HCT116 (cell line): ENCODE results near the gene SLC26A3. TPM values are rescaled to one million over a fixed set of nuclear protein-coding genes. Genes with fewer than 3 reads are reported as not detected.

Source experiments
- ATAC-seq: fragments of 200-7000 bp; cut with Tn5 transposase; 2 replicates; pipeline ENCODE4 v1.9.1; 2020; ENCODE audit warnings: mild to moderate bottlenecking, moderate library complexity
- BruUV-seq: library from RNA; stranded (reverse); fragments of 400-500 nt; replicated peaks from 2 replicates; lab custom pipeline; 2021; lab: Mats Ljungman, UMichigan
- CTCF ChIA-PET: fragments of 300-600 bp; sonication (Branson Sonifier 250); formaldehyde crosslinking; loops from one replicate; lab custom pipeline; 2021; ENCODE audit warnings: antibody characterized with exemption; lab: Charles Lee
- POLR2A ChIA-PET: fragments of 300-600, 350-600 bp; sonication (Branson Sonifier 250); formaldehyde crosslinking; loops from one replicate; lab custom pipeline; 2021; ENCODE audit warnings: antibody characterized with exemption; lab: Charles Lee
- RAD21 ChIA-PET, 2 experiments: fragments of 300-600 bp; sonication (Branson Sonifier 250); formaldehyde crosslinking; loops; one replicate each; lab custom pipeline; 2023; ENCODE audit warnings: low total read pairs in 2 of 2; ENCODE audit not compliant: uncharacterized antibody in 2 of 2, unreplicated experiment in 2 of 2, low non-redundant PET in 1 of 2; lab: Charles Lee
- DNase-seq: peaks from one replicate; pipeline ENCODE4 v3.0.0-alpha.2; 2010; ENCODE audit warnings: low read depth, low spot score
- H2AFZ ChIP-seq: fragments of 200-600 bp; shearing (Covaris generic), sonication (generic); 2 replicates; pipeline ENCODE4 v1.6.1; 2017; ENCODE audit warnings: low read depth, mixed run types, mixed read lengths, antibody characterized with exemption, low read length; ENCODE audit not compliant: poor library complexity, severe bottlenecking
- H3K27ac ChIP-seq: 2 replicates; pipeline ENCODE4 v1.5.1; 2012; ENCODE audit warnings: low read depth, low read length
- H3K27me3 ChIP-seq: fragments of 200-600 bp; sonication (generic); 2 replicates; pipeline ENCODE4 v1.6.1; 2016; ENCODE audit warnings: mixed run types, low read length, mixed read lengths; ENCODE audit not compliant: insufficient read depth
- H3K36me3 ChIP-seq, 2 experiments: fragments of 200-500 bp in 1 of 2; fragments of 200-600 bp in 1 of 2; sonication (Bioruptor generic) in 1 of 2; sonication (generic) in 1 of 2; 2 replicates each; pipeline versions ENCODE4 v1.5.1 to v1.6.1; 2014 to 2016; ENCODE audit warnings: low read length in 2 of 2, inconsistent platforms in 1 of 2, mixed read lengths in 1 of 2, mixed run types in 1 of 2; ENCODE audit not compliant: insufficient read depth in 2 of 2, control insufficient read depth in 1 of 2
- H3K4me1 ChIP-seq, 2 experiments: fragments of 200-600 bp in 1 of 2; sonication (generic) in 1 of 2; 2 replicates each; pipeline versions ENCODE4 v1.5.1 to v1.6.1; 2012 to 2017; ENCODE audit warnings: low read length in 2 of 2, inconsistent platforms in 1 of 2, mild to moderate bottlenecking in 1 of 2, mixed read lengths in 1 of 2, mixed run types in 1 of 2, moderate library complexity in 1 of 2; ENCODE audit not compliant: insufficient read depth in 2 of 2, control insufficient read depth in 1 of 2
- H3K4me2 ChIP-seq: fragments of 200-600 bp; sonication (generic); 2 replicates; pipeline ENCODE4 v1.6.1; 2017; ENCODE audit warnings: mixed run types, low read length, mixed read lengths
- H3K4me3 ChIP-seq, 2 experiments: fragments of 200-600 bp in 1 of 2; sonication (generic) in 1 of 2; replicated peaks in 1 of 2; 2 replicates each; pipeline ENCODE4 v1.5.1; 2011 to 2016; ENCODE audit warnings: low read length in 2 of 2, control low read depth in 1 of 2, low read depth in 1 of 2, mild to moderate bottlenecking in 1 of 2, mixed read lengths in 1 of 2, mixed run types in 1 of 2
- H3K79me2 ChIP-seq: fragments of 200-600 bp; sonication (generic); 2 replicates; pipeline ENCODE4 v1.6.1; 2017; ENCODE audit warnings: mild to moderate bottlenecking, mixed run types, low read length, moderate library complexity, mixed read lengths; ENCODE audit not compliant: insufficient read depth
- H3K9ac ChIP-seq: fragments of 200-600 bp; sonication (generic); 2 replicates; pipeline ENCODE4 v1.6.1; 2016; ENCODE audit warnings: low read length, mixed read lengths
- H3K9me2 ChIP-seq: fragments of 200-600 bp; sonication (generic), shearing (Covaris generic); 2 replicates; pipeline ENCODE4 v1.6.1; 2017; ENCODE audit warnings: mixed run types, mild to moderate bottlenecking, moderate library complexity; ENCODE audit not compliant: insufficient read depth
- H3K9me3 ChIP-seq, 2 experiments: fragments of 200-500 bp in 1 of 2; fragments of 200-600 bp in 1 of 2; sonication (Bioruptor generic) in 1 of 2; sonication (generic) in 1 of 2; 2 replicates each; pipeline ENCODE4 v1.6.1; 2014 to 2017; ENCODE audit warnings: low read length in 2 of 2, mixed read lengths in 2 of 2, inconsistent platforms in 1 of 2, low read depth in 1 of 2, mild to moderate bottlenecking in 1 of 2, mixed run types in 1 of 2, moderate library complexity in 1 of 2; ENCODE audit not compliant: control insufficient read depth in 1 of 2, insufficient read depth in 1 of 2
- H4K20me1 ChIP-seq: fragments of 200-600 bp; sonication (generic), shearing (Covaris generic); 2 replicates; pipeline ENCODE4 v1.6.1; 2017; ENCODE audit warnings: mixed run types, mild to moderate bottlenecking, moderate library complexity; ENCODE audit not compliant: insufficient read depth
- EGR1 ChIP-seq: IDR thresholded peaks from 2 replicates; pipeline ENCODE4 v1.6.1; 2012; ENCODE audit warnings: low read depth
- MAX ChIP-seq: IDR thresholded peaks from 2 replicates; pipeline ENCODE4 v1.6.1; 2012
- POLR2AphosphoS5 ChIP-seq: IDR thresholded peaks from 2 replicates; pipeline ENCODE4 v1.6.1; 2011; ENCODE audit warnings: mild to moderate bottlenecking, low read depth, low read length, moderate library complexity
- RAD21 ChIP-seq: IDR thresholded peaks from 2 replicates; pipeline ENCODE4 v1.6.1; 2012; ENCODE audit warnings: low read depth, mild to moderate bottlenecking
- SP1 ChIP-seq: IDR thresholded peaks from 2 replicates; pipeline ENCODE4 v1.6.1; 2012; ENCODE audit warnings: low read depth
- ZNF274 ChIP-seq: fragments of 200-500 bp; sonication (Bioruptor generic); IDR thresholded peaks from 2 replicates; pipeline ENCODE4 v1.6.1; 2014; ENCODE audit warnings: mild to moderate bottlenecking, low read depth, low read length, inconsistent platforms
- intact Hi-C: fragments of 100-400 bp; cut with micrococcal nuclease; formaldehyde crosslinking; loops from 2 replicates; pipeline ENCODE4 v1.10.0; 2022
- total RNA-seq: library from RNA; stranded (reverse); gene quantifications from one replicate; pipeline ENCODE4 v1.2.1, GENCODE V29; 2021; ENCODE audit not compliant: unreplicated experiment

SLC26A3 gene
- total RNA-seq, 1 experiment from 2014 or later, result 0.54 TPM

DNA sequence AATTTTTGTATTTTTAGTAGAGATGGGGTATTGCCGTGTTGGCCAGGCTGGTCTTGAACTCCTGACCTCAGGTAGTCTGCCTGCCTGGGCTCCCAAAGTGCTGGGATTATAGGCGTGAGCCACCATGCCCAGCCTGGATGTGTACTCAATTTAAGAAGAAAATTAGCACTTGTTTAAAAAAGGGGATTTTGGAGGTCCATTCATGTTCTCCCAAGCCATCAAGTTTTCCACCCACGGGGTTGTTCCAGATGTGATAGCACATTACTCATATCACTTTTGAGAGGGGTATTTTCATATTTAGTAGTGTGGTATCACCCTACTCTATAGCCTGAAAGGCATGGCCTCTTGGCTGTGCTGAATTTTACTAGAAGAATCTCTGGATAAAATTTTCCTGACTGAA, 10.5 kb upstream of the SLC26A3 start:
- no peak overlapping the region for H3K27ac ChIP-seq
- DNase-seq (no peak), ATAC-seq (no peak)
- TF ChIP-seq MAX, result no peak
- no peak for TF ChIP-seq ZNF274
- no peak for TF ChIP-seq POLR2AphosphoS5
- no peak for TF ChIP-seq RAD21
- TF ChIP-seq EGR1, result no peak
- no TSS peak for BruUV-seq
- no peaks in the 10 kb centered on the region for H3K9me2 ChIP-seq
- no peaks in the 10 kb centered on the region for H3K4me1 ChIP-seq
- H3K27me3 ChIP-seq, result no peaks in the 10 kb centered on the region
- no peaks in the 10 kb centered on the region for H3K36me3 ChIP-seq
- ChIA-PET RAD21 (no interaction called here), POLR2A (no interaction called here), CTCF (no interaction called here)
- no peak overlapping the region for H3K4me2 ChIP-seq
- no peaks in the 10 kb centered on the region for H4K20me1 ChIP-seq
- H3K9ac ChIP-seq, result no peak overlapping the region
- H3K4me3 ChIP-seq, result no peak overlapping the region
- H3K9me3 ChIP-seq, result no peaks in the 10 kb centered on the region
- H3K79me2 ChIP-seq, result no peaks in the 10 kb centered on the region
- intact Hi-C loops, result no loop called here
- no peak overlapping the region for H2AFZ ChIP-seq

- H3K9me3 ChIP-seq, result no peaks in the 10 kb centered on the region
- no peak for TF ChIP-seq SP1
- no peak overlapping the region for H3K27ac ChIP-seq
- ATAC-seq (no peak), DNase-seq (no peak)
- intact Hi-C loops, result no loop called here
- CTCF ChIA-PET, result no interaction called here
- BruUV-seq, result no TSS peak
- H3K27me3 ChIP-seq, result no peaks in the 10 kb centered on the region
- POLR2A ChIA-PET, result no interaction called here
- no peaks in the 10 kb centered on the region for H3K4me1 ChIP-seq
- no peak overlapping the region for H3K4me2 ChIP-seq
- no peak overlapping the region for H2AFZ ChIP-seq
- no peaks in the 10 kb centered on the region for H4K20me1 ChIP-seq
- H3K79me2 ChIP-seq, result no peaks in the 10 kb centered on the region
- H3K9ac ChIP-seq, result no peak overlapping the region
- RAD21 ChIA-PET, result no interaction called here
- H3K4me3 ChIP-seq, result no peak overlapping the region
- H3K36me3 ChIP-seq, result no peaks in the 10 kb centered on the region
- H3K9me2 ChIP-seq, result no peaks in the 10 kb centered on the region
Observed at GRCh38 chr7:107811934-107812333, 8.9 kb upstream of the SLC26A3 start.
